Activated CD4-positive, alpha-beta T cell treated with anti-CD3 and anti-CD28 coated beads, Interleukin-2, Interleukin-4, amounts not matched to agents 100 ng/mL and 50 ng/mL, durations not matched to agents 16 hours and 8 hours (primary cell): Measurements from ENCODE around the gene RIPOR3.
"Not testable (repeated sequence)": the region's sequence is repeated elsewhere in the genome, so short reads cannot be mapped to it uniquely, and the experiment has no call there.

Experiments used
- DNase-seq: peaks from one replicate; pipeline ENCODE4 v3.0.0-alpha.2; 2020; ENCODE audit warnings: low spot score

RIPOR3 gene

GRCh38 chr20:50607436-50607835 is 83.9 kb downstream of the RIPOR3 start:
- no peak for DNase-seq

DNA sequence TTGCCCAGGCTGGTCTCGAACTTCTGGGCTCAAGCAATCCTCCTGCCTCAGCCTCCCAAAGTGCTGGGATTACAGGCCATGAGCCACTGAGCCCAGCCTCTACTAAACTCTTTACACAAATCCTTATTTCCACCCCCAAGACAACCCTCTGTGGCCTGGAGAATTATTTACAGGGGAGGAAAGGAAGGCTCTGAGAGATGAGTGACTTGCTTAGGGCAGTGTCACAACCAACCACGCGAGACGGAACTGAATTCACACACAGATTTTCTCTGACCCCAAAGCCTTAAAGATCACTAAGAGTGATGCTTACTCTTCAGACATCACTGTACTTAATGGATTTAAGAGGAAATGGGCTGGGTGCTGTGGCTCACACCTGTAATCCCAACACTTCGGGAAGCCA is 86.2 kb downstream of the RIPOR3 start:
- no peak for DNase-seq

DNA sequence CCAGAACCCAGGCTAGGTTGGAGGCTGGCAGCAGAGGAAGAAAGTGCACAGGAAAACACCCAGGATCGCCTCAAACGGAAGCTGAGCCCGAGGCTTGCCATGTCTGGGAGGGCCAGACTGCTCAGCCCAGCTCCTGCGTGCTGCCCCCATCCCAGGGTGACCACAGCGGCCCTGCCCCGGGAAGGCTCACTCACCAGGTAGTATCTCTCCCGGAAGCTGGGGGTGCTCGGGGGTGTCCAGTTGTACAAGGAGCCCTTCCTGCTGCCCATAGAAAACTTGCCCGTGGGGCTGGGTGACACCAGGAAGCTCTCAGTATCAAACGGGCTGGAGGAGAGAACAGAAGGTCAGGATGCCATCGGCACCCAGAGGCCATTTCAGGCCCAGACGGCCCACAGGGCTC is 86.9 kb downstream of the RIPOR3 start:
- no peak for DNase-seq

- DNase-seq: no peak
Observed at GRCh38 chr20:50602432-50603088, 88.8 kb downstream of the RIPOR3 start.

GRCh38 chr20:50601511-50602431 is 89.6 kb downstream of the RIPOR3 start:
- no peak for DNase-seq

GRCh38 chr20:50600281-50600895 is 91.0 kb downstream of the RIPOR3 start:
- no peak for DNase-seq

DNA sequence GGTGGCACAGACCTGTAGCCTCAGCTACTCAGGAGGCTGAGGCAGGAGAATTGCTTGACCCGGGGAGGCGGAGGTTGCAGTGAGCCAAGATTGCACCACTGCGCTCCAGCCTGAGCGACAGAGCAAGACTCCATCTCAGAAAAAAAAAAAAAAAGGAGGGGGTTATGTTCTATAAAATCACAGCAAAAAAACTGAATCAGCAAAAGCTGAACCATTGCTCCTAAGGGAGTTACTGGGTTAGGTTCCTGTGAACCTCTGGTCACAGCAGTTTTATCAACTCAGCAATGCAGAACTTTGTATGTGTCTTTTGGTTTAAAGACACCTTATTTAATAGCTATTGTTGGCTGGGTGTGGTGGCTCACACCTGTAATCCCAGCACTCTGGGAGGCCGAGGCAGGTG is 92.6 kb downstream of the RIPOR3 start:
- not testable (repeated sequence) for DNase-seq

- DNase-seq: no peak
Observed at GRCh38 chr20:50598074-50598473, 93.3 kb downstream of the RIPOR3 start.

DNA sequence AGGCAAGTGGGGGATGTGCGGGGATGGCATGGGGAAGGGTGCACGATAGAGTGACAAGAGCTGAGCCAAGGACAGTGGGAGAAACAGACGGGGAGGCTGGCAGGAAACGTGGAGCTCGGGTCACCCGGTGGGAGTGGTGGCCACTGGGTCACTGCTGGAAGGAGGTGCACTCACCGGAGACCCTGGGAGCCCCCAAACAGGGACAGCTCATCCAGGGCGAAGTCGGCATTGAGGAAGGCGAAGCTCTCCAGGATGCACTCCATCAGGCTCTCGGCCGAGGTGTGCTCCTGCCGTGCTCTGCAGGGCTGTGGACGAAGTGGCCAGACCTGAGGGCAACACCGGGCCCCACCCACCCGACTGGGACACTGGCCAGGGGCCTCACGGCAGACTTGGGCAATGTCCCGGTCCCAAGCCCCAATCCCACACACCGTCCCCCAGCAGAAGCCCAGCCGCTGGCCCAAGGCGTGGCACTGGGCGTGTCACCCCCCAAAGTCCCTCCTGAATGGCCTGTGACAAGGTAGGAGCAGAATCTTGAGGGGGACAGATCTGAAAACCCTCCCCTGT is 93.9 kb downstream of the RIPOR3 start:
- DNase-seq: no peak

GRCh38 chr20:50596694-50597021 is 94.7 kb downstream of the RIPOR3 start:
- DNase-seq: no peak

DNA sequence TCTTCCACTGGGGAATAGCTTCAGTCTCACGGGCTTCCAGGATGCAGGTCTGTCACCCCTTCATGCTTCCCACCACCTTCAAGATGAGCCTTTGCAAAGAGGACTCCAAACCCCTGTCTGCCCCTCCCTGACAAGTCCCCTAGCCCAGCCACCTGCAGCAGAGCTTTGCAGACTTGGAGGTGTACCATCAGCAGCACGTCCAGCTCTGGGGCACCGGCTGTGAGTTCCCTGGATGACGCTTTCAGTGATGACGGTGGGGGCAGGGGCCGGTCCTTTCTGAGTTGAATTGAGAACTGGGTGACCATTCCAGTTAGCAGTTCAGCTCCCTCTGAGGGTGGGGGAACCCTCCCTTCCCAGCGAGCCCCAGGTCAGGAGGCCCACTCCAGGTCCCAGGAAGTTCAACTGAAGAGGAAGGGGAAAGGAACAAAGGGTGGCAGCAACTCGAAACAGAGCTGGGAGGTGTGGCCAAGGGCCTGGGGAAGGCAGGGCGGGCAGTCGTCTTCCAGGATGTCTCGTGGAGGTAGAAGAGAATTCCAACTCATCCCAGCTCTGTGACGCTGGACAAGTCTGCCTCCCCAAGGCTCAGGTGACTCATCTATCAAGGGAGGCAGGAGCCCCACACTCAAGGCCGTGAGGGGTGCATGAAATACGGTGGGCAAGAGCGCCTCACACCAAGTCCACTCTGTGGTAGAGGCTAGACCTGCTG is 95.2 kb downstream of the RIPOR3 start:
- DNase-seq: no peak

DNA sequence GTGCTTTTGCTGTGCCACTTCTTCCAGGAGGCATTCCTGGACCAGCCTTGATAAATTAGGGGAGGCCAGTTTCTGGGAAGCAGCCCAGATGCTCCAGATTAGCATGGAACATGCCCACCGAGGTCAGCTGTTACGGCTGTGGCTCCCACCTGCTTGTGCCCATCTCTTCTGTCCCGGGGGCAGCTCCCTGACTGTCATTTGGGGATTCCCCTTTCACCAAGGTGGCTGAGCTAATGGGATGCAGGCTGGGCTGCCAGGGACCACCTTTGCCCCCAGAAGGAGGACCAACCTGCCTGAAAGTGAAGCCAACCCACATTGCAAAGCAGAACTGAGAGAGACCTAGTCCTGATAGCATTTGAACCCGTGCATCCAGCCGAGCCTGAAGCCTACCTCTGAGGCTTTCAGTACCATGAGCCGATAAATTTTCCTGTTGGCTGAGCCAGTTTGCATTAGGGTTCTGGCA is 95.9 kb downstream of the RIPOR3 start:
- no peak for DNase-seq

DNA sequence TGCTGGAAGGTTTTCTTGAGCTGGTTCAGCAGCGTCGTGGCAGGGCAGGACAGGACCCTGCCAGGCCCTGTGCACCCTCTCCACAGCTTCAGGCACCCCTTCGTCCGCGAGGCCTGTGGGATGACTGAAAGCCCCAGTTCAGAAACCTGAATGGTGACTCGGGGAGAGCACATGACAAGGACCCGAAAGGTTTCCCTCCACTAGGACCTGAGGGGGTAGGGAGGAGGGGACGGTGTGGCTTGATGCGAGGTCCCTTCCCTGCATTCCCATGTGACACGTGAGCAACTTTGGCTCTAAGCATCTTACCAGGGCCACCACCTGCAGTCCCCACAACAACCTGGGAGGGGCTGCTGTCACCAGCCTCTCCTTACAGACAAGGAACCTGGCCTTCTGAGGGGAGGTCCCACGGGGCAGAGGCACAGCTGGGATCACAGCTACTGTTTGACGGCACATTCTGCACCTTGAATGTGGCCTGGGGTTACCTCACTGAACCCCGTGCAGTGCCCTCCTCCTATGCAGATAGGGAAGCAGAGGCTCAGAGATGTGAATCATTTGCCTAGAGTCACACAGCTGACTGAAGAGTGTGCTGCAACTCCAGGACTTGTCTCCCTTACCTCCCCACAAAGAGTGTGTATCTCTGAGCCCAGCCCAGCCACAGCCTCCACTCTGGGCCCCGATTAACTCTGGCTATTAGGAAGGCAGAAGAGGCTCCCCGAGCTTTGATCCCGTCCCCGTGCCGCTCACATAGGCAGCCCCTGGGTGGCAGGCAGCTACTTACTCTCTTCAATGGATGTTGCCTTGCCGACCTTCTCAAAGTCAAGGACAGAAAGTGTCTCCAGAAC is 96.5 kb downstream of the RIPOR3 start:
- DNase-seq: no peak

GRCh38 chr20:50594231-50594590 is 97.1 kb downstream of the RIPOR3 start:
- no peak for DNase-seq

GRCh38 chr20:50593005-50593335 is 98.4 kb downstream of the RIPOR3 start:
- no peak for DNase-seq

DNA sequence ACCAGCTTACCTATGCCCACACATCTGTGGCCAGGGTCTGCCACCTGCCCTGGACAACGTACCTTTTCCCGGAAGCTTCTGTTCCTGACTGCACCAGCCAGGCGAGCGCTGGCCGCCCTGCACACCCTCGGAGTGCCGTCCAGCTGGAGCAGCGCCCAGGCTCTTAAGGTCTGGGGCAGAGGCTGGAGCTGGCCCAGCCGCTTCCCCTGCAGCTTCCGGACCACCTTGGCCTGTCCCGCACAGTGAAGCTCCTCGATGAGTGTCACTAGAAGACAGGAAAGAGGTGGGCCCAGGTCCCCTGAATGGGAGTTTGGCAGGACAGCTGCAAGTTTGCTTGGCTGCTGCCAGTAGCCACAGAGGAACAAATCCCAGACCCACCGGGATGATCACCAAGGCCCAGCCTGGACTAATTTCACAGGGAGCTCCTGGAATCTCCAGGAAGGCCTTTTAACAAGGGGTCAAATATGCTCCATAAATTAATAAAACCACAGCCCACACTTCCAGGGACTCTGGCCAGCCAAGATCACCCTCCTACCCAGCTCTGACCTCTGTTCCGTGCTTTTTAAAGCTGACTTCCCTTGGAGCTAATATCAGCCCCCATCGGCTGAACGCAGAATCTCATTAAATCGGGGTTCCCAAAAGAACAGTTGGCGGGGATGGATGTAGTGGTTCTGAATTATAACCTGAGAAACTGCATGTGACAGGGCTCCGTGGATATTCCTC is 98.9 kb downstream of the RIPOR3 start:
- DNase-seq: no peak

GRCh38 chr20:50591233-50591852 is 100.0 kb downstream of the RIPOR3 start:
- no peak for DNase-seq

- DNase-seq: no peak
Observed at GRCh38 chr20:50590348-50590664, 101.0 kb downstream of the RIPOR3 start.

DNA sequence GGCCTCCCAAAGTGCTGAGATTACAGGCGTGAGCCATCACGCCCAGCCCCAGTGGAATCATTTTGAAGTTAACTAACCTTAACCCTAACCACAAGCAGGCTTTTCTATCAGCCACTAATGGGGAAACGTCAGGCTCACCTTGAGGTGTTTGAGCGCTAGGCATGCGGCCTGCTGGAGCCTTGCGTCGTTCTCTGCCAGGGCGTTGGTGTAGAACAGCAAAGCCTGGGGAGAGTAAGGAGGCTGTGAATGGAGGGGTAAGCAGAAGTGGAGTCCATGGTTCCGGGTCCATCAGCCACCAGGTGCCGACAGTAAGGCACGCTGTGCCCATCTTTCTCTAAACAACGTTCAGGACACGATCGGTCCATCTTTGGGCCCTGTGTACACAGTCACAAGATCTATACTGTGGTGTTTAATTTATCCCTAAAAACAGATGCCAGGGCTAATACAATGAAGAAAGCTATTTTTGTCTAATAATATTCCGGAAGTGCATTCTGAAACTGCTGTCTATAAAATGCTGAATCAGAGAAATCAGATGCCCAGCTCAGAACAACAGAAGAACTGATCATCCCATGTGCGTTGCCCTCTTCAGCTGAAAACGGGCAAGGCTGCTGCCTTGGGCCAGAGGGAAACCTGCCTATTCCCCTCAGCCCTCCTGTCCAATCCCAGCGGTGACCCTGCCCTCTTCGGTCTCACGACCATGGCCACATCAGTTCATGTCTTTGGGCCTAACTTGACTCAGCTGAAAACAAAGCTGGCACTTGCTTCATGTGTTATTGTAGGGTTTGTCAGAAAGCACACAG is 101.6 kb downstream of the RIPOR3 start:
- DNase-seq: no peak
